ENCODE results near the gene GNAQ. TPM values are rescaled to one million over a fixed set of nuclear protein-coding genes. Genes with fewer than 3 reads are reported as not detected.

The GNAQ gene
- total RNA-seq, 1 donor = 53.1 TPM

- H3K4me3 ChIP-seq (ENCODE audit: low read depth, low read length) = no peak overlapping the region
- no peak for DNase-seq (ENCODE audit: low read depth)
- TF ChIP-seq CTCF (IDR thresholded peaks at IDR 0.05; ENCODE audit: insufficient read depth, low read depth, low read length) = no peak
Observed at GRCh38 chr9:78006734-78007133, 24.9 kb downstream of the GNAQ start.

GRCh38 chr9:78005231-78006002 is 26.2 kb downstream of the GNAQ start:
- no peak for DNase-seq (ENCODE audit: low read depth)
- no peak overlapping the region for H3K4me3 ChIP-seq (ENCODE audit: low read depth, low read length)
- no peak for TF ChIP-seq CTCF (IDR thresholded peaks at IDR 0.05; ENCODE audit: insufficient read depth, low read depth, low read length)

- H3K4me3 ChIP-seq (ENCODE audit: low read depth, low read length) = no peak overlapping the region
- peak; percentile 46 for TF ChIP-seq CTCF (IDR thresholded peaks at IDR 0.05; ENCODE audit: insufficient read depth, low read depth, low read length)
- DNase-seq (ENCODE audit: low read depth) = no peak
Observed at GRCh38 chr9:78004478-78005229, 27.0 kb downstream of the GNAQ start.

- no peak overlapping the region for H3K4me3 ChIP-seq (ENCODE audit: low read depth, low read length)
- no peak for TF ChIP-seq CTCF (IDR thresholded peaks at IDR 0.05; ENCODE audit: insufficient read depth, low read depth, low read length)
- DNase-seq (ENCODE audit: low read depth) = no peak
Observed at GRCh38 chr9:78003730-78004129, 27.9 kb downstream of the GNAQ start.

GRCh38 chr9:78001946-78002731 is 29.5 kb downstream of the GNAQ start:
- DNase-seq (ENCODE audit: low read depth) = no peak
- H3K4me3 ChIP-seq (ENCODE audit: low read depth, low read length) = no peak overlapping the region
- no peak for TF ChIP-seq CTCF (IDR thresholded peaks at IDR 0.05; ENCODE audit: insufficient read depth, low read depth, low read length)

- TF ChIP-seq CTCF (IDR thresholded peaks at IDR 0.05; ENCODE audit: insufficient read depth, low read depth, low read length) = no peak
- DNase-seq (ENCODE audit: low read depth) = no peak
- no peak overlapping the region for H3K4me3 ChIP-seq (ENCODE audit: low read depth, low read length)
Observed at GRCh38 chr9:78000221-78000620, 31.4 kb downstream of the GNAQ start.

Data from fibroblast of villous mesenchyme (primary cell).